Coronary artery (tissue), 2 donors: ENCODE measurements around the gene IL15.
A peak's percentile ranks its signal among the peaks of the same experiment; 100 is the strongest.

Experiments
- DNase-seq: peaks from one replicate; pipeline ENCODE4 v3.0.0-alpha.2; 2017; ENCODE audit warnings: low spot score
- H3K27ac ChIP-seq, 2 donors: fragments of 200-600 bp; sonication (generic); one replicate each; pipeline ENCODE4 v1.5.1; 2016 to 2019
- H3K4me3 ChIP-seq: fragments of 200-600 bp; sonication (generic); 2 replicates; pipeline ENCODE4 v1.5.1; 2016; ENCODE audit warnings: mild to moderate bottlenecking, moderate library complexity
- CTCF ChIP-seq: fragments of 200-600 bp; sonication (generic); IDR thresholded peaks from one replicate; pipeline ENCODE4 v1.5.1; 2019; ENCODE audit warnings: antibody characterized with exemption

Gene IL15

DNA sequence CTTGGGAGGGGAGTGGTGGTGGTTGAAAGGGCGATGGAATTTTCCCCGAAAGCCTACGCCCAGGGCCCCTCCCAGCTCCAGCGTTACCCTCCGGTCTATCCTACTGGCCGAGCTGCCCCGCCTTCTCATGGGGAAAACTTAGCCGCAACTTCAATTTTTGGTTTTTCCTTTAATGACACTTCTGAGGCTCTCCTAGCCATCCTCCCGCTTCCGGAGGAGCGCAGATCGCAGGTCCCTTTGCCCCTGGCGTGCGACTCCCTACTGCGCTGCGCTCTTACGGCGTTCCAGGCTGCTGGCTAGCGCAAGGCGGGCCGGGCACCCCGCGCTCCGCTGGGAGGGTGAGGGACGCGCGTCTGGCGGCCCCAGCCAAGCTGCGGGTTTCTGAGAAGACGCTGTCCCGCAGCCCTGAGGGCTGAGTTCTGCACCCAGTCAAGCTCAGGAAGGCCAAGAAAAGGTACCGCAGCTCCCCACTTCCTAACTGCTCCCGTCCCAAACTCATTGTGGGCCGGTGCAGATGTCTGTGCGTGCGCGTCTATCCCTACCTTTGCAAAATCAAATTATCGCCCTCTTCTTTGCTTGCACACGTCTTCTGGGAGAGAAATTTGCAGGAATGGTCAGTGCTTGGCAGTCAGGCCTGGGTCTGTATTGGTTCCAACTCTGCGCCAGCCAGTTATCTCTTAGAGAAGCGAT, 533 bp downstream of the IL15 start:
- H3K4me3 ChIP-seq: peak overlapping the region; percentile 76
- TF ChIP-seq CTCF: no peak
- peak; percentile 78 for DNase-seq
- H3K27ac ChIP-seq: peak overlapping the region; percentile 81 to 85

- H3K27ac ChIP-seq: peak overlapping the region; percentile 81 to 85
- TF ChIP-seq CTCF: no peak
- no peak for DNase-seq
- peak overlapping the region; percentile 76 for H3K4me3 ChIP-seq
Observed at GRCh38 chr4:141637565-141637964, 1.2 kb downstream of the IL15 start.

DNA sequence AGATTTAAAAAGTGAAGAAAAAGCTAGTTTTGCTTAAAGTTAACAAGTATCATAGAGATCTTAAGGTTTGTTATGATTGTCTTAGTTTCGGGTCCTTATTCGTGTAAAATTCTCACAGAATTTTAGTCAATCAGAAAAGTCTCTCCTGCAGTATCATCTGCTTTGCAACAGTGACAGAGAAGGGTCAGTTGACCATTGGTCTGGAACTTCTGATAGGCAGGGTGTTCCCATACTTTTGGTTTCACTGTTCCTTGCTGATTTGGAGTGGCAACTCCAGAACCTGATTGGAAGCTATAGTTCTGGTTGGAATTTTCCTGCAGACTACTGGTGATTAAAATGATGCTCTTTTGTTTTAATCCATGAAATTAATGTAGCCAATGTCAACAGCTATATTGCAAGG, 1.8 kb downstream of the IL15 start:
- Histone ChIP-seq H3K4me3 (peak overlapping the region; percentile 76), H3K27ac (peak overlapping the region in 1 of 2 donors; percentile 81)

GRCh38 chr4:141640696-141641095, 4.3 kb downstream of the IL15 start:
- TF ChIP-seq CTCF: no peak
- no peak overlapping the region for H3K4me3 ChIP-seq
- no peak for DNase-seq
- no peak overlapping the region for H3K27ac ChIP-seq

More for the DNA sequence above, 1.8 kb downstream of the IL15 start:
- no peak for DNase-seq
- TF ChIP-seq CTCF: no peak

DNA sequence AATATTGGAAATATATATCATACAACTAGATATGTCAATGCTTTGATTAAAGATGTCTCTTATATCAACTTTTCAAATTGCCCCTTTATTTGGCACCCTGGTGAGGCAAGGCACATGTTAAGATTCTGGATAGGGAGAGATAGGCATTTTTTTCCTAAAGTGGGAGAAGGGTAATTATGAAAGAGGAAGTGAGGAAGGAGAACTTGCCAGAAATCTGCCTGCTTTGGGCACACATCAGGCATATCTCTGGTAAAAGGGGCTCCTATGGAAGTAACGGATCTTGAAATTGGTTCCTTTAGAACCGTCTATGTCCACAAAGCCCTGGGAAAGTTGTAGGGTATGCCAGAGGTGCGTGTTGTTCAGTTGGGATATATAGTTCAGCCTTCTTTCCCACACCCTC, 5.7 kb downstream of the IL15 start:
- Histone ChIP-seq H3K4me3 (no peak overlapping the region), H3K27ac (no peak overlapping the region)
- DNase-seq: no peak
- no peak for TF ChIP-seq CTCF

- no peak for DNase-seq
- Histone ChIP-seq H3K27ac (no peak overlapping the region), H3K4me3 (no peak overlapping the region)
- TF ChIP-seq CTCF: no peak
Observed at GRCh38 chr4:141642711-141643110, 6.3 kb downstream of the IL15 start.

- Histone ChIP-seq H3K27ac (no peak overlapping the region), H3K4me3 (no peak overlapping the region)
- no peak for TF ChIP-seq CTCF
- no peak for DNase-seq
Observed at GRCh38 chr4:141643557-141643956, 7.2 kb downstream of the IL15 start.
